ENCODE results near the gene CASP8AP2.
"Not testable (repeated sequence)": the region's sequence is repeated elsewhere in the genome, so short reads cannot be mapped to it uniquely, and the experiment has no call there.

CASP8AP2 gene

DNA sequence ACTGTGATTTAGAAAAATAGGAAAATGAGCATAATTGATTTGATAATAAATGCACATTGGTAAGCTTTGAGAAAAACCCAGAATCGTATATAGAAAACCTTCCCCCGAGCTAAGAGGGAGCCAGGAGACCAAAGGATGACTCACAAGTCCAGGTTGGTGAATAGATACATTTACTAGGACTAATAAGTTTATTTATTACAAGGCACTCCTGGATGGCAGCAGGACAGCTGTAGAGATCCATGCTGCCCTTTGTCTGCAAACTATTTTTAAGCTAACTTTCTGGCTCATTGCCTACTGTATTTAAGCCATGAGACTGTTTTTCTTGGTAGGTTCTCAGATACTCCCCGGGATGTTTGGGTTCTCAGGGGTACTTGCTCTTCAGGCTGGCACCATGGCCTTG lies 13.4 kb downstream of the CASP8AP2 start:
- Histone ChIP-seq H3K27me3 (ENCODE audit: control insufficient read depth in 2 of 2, insufficient read depth in 2 of 2, low read length in 2 of 2) (no peaks in the 10 kb centered on the region), H3K9ac (ENCODE audit: low read depth in 1 of 2, low read length in 2 of 2) (no peak overlapping the region), H3K36me3 (ENCODE audit: control insufficient read depth in 2 of 2, insufficient read depth in 2 of 2, low read length in 2 of 2) (no peaks in the 10 kb centered on the region), H3K4me1 (ENCODE audit: control insufficient read depth in 2 of 2, insufficient read depth in 2 of 2, low read length in 2 of 2) (peaks cover 0 to 3% of the 10 kb centered on the region in 2 donors), H3K4me3 (ENCODE audit: low read length in 2 of 2) (no peak overlapping the region), H3K9me3 (ENCODE audit: control insufficient read depth in 2 of 2, low read length in 2 of 2) (no peaks in the 10 kb centered on the region), H3K27ac (ENCODE audit: low read depth in 2 of 2, low read length in 2 of 2) (no peak overlapping the region)

DNA sequence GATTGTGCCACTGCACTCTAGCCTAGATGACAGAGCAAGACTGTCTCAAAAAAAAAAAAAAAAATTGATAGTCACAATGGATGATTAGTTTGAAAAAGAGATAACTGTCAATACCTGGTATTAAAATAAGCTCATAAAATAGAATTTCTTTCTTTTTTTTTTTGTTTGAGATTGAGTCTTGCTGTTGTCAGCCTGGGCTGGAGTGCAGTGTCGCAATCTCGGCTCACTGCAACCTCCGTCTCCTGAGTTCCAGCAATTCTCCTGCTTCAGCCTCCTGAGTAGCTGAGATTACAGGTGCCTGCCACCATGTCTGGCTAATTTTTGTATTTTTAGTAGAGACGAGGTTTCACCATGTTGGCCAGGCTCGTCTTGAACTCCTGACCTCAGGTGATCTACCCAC lies 17.8 kb downstream of the CASP8AP2 start:
- H3K9ac ChIP-seq (ENCODE audit: low read depth in 1 of 2, low read length in 2 of 2); H3K27ac ChIP-seq (ENCODE audit: low read depth in 2 of 2, low read length in 2 of 2); H3K4me1 ChIP-seq (ENCODE audit: control insufficient read depth in 2 of 2, insufficient read depth in 2 of 2, low read length in 2 of 2); H3K27me3 ChIP-seq (ENCODE audit: control insufficient read depth in 2 of 2, insufficient read depth in 2 of 2, low read length in 2 of 2); H3K9me3 ChIP-seq (ENCODE audit: control insufficient read depth in 2 of 2, low read length in 2 of 2); H3K4me3 ChIP-seq (ENCODE audit: low read length in 2 of 2); H3K36me3 ChIP-seq (ENCODE audit: control insufficient read depth in 2 of 2, insufficient read depth in 2 of 2, low read length in 2 of 2): not testable (repeated sequence)

DNA sequence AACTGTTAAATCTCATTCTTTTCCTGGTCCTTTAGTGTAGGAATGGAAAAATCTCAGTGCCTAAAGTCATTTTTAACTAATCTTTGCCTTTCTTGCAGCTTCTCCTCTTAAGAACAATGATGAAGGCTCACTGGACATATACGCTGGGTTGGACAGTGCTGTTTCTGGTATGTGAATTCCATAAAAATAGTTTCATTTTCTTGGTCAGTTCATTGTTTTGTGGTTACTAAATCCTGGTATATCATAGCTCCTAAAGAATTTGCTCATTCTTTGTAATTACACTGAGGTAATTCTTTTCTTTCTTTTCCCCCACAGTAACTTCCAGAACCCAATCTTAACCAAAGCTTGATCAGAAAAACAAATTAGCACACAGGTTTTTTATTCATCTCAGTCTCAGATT lies 23.4 kb downstream of the CASP8AP2 start:
- H3K4me1 ChIP-seq (ENCODE audit: control insufficient read depth in 2 of 2, insufficient read depth in 2 of 2, low read length in 2 of 2), result no peaks in the 10 kb centered on the region
- no peaks in the 10 kb centered on the region for H3K27me3 ChIP-seq (ENCODE audit: control insufficient read depth in 2 of 2, insufficient read depth in 2 of 2, low read length in 2 of 2)
- H3K27ac ChIP-seq (ENCODE audit: low read depth in 2 of 2, low read length in 2 of 2), result no peak overlapping the region
- H3K9ac ChIP-seq (ENCODE audit: low read depth in 1 of 2, low read length in 2 of 2), result no peak overlapping the region
- peaks cover 25 to 40% of the 10 kb centered on the region in 2 donors for H3K36me3 ChIP-seq (ENCODE audit: control insufficient read depth in 2 of 2, insufficient read depth in 2 of 2, low read length in 2 of 2)
- no peaks in the 10 kb centered on the region for H3K9me3 ChIP-seq (ENCODE audit: control insufficient read depth in 2 of 2, low read length in 2 of 2)
- no peak overlapping the region for H3K4me3 ChIP-seq (ENCODE audit: low read length in 2 of 2)

DNA sequence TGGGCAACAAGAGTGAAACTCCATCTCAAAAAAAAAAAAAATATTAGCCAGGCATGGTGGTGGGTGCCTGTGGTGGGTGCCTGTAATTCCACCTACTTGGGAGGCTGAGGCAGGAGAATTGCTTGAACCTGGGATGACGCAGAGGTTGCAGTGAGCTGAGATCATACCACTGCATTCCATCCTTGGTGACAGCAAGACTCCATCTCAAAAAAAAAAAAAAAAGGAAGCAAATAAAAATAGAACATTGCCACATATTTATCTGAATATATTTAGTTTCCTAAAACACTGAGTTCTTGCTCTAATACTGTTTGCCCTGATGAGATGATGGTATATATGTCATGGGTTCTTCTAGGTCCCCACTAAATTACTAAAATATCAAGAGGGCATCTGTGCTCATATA lies 28.4 kb downstream of the CASP8AP2 start:
- Histone ChIP-seq H3K27ac (ENCODE audit: low read depth in 2 of 2, low read length in 2 of 2) (no peak overlapping the region), H3K9me3 (ENCODE audit: control insufficient read depth in 2 of 2, low read length in 2 of 2) (no peaks in the 10 kb centered on the region), H3K27me3 (ENCODE audit: control insufficient read depth in 2 of 2, insufficient read depth in 2 of 2, low read length in 2 of 2) (no peaks in the 10 kb centered on the region), H3K36me3 (ENCODE audit: control insufficient read depth in 2 of 2, insufficient read depth in 2 of 2, low read length in 2 of 2) (peaks cover 48 to 57% of the 10 kb centered on the region in 2 donors), H3K4me3 (ENCODE audit: low read length in 2 of 2) (no peak overlapping the region), H3K9ac (ENCODE audit: low read depth in 1 of 2, low read length in 2 of 2) (no peak overlapping the region), H3K4me1 (ENCODE audit: control insufficient read depth in 2 of 2, insufficient read depth in 2 of 2, low read length in 2 of 2) (no peaks in the 10 kb centered on the region)

DNA sequence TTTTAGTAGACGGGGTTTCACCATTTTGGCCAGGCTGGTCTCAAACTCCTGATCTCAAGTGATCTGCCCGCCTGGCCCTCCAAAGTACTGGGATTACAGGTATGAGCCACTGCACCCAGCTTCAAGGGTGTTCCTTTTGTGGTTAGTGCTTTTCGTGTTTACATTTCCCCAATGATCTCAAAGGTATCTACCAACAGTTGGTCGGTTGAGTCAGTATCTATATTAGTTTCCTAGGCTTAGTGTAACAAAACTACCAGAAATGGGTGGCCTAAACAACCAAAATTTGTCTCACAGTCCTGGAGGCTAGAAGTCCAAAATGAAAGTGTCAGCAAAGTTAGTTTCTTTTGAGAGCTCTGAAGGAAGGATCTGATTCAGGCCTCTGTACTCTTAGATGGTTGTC lies 30.1 kb downstream of the CASP8AP2 start:
- Histone ChIP-seq H3K36me3 (ENCODE audit: control insufficient read depth in 2 of 2, insufficient read depth in 2 of 2, low read length in 2 of 2) (peaks cover 43 to 56% of the 10 kb centered on the region in 2 donors), H3K4me3 (ENCODE audit: low read length in 2 of 2) (no peak overlapping the region), H3K9ac (ENCODE audit: low read depth in 1 of 2, low read length in 2 of 2) (no peak overlapping the region), H3K4me1 (ENCODE audit: control insufficient read depth in 2 of 2, insufficient read depth in 2 of 2, low read length in 2 of 2) (no peaks in the 10 kb centered on the region), H3K9me3 (ENCODE audit: control insufficient read depth in 2 of 2, low read length in 2 of 2) (no peaks in the 10 kb centered on the region), H3K27ac (ENCODE audit: low read depth in 2 of 2, low read length in 2 of 2) (no peak overlapping the region), H3K27me3 (ENCODE audit: control insufficient read depth in 2 of 2, insufficient read depth in 2 of 2, low read length in 2 of 2) (no peaks in the 10 kb centered on the region)

DNA sequence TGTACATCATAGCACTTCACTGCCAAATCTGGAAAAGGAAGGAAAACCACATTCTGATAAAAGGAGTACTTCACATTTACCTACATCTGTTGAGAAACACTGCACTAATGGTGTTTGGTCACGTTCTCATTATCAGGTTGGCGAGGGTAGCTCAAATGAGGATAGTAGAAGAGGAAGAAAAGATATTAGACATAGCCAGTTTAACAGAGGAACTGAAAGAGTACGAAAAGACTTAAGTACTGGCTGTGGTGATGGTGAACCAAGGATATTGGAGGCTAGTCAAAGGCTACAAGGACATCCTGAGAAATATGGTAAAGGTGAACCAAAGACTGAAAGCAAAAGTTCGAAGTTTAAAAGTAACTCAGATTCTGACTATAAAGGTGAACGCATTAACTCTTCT lies 32.6 kb downstream of the CASP8AP2 start:
- no peaks in the 10 kb centered on the region for H3K4me1 ChIP-seq (ENCODE audit: control insufficient read depth in 2 of 2, insufficient read depth in 2 of 2, low read length in 2 of 2)
- no peak overlapping the region for H3K27ac ChIP-seq (ENCODE audit: low read depth in 2 of 2, low read length in 2 of 2)
- H3K9ac ChIP-seq (ENCODE audit: low read depth in 1 of 2, low read length in 2 of 2), result no peak overlapping the region
- H3K27me3 ChIP-seq (ENCODE audit: control insufficient read depth in 2 of 2, insufficient read depth in 2 of 2, low read length in 2 of 2), result no peaks in the 10 kb centered on the region
- H3K4me3 ChIP-seq (ENCODE audit: low read length in 2 of 2), result no peak overlapping the region
- H3K9me3 ChIP-seq (ENCODE audit: control insufficient read depth in 2 of 2, low read length in 2 of 2), result no peaks in the 10 kb centered on the region
- H3K36me3 ChIP-seq (ENCODE audit: control insufficient read depth in 2 of 2, insufficient read depth in 2 of 2, low read length in 2 of 2), result peaks cover 42 to 45% of the 10 kb centered on the region in 2 donors

DNA sequence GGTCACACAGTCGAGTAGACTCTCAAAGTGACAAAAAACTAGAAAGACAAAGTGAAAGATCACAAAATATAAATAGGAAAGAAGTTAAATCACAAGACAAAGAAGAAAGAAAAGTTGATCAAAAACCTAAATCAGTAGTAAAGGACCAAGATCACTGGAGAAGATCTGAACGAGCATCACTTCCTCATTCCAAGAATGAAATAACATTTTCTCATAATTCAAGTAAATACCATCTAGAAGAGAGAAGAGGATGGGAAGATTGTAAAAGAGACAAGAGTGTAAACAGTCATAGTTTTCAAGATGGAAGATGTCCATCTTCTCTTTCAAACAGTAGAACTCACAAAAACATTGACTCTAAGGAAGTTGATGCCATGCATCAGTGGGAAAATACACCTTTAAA lies 33.0 kb downstream of the CASP8AP2 start:
- no peaks in the 10 kb centered on the region for H3K27me3 ChIP-seq (ENCODE audit: control insufficient read depth in 2 of 2, insufficient read depth in 2 of 2, low read length in 2 of 2)
- H3K36me3 ChIP-seq (ENCODE audit: control insufficient read depth in 2 of 2, insufficient read depth in 2 of 2, low read length in 2 of 2), result peaks cover 40 to 47% of the 10 kb centered on the region in 2 donors
- H3K27ac ChIP-seq (ENCODE audit: low read depth in 2 of 2, low read length in 2 of 2), result no peak overlapping the region

DNA sequence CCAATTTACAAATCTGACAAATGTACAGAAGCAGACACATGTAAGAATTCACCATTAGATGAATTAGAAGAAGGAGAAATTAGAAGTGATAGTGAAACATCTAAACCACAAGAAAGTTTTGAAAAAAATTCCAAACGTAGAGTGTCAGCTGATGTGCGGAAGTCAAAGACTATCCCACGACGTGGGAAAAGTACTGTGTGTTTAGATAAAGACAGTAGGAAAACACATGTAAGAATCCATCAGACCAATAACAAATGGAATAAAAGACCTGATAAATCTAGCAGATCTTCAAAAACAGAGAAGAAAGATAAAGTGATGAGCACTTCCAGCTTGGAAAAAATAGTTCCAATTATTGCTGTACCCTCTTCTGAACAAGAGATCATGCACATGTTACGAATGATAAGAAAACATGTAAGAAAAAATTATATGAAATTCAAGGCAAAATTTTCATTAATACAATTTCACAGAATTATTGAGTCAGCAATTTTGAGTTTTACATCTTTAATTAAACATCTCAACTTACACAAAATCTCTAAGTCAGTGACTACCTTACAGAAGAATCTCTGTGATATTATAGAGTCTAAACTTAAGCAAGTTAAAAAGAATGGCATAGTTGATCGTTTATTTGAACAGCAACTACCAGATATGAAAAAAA lies 36.5 kb downstream of the CASP8AP2 start:
- no peaks in the 10 kb centered on the region for H3K27me3 ChIP-seq (ENCODE audit: control insufficient read depth in 2 of 2, insufficient read depth in 2 of 2, low read length in 2 of 2)
- H3K9ac ChIP-seq (ENCODE audit: low read depth in 1 of 2, low read length in 2 of 2), result no peak overlapping the region
- no peaks in the 10 kb centered on the region for H3K9me3 ChIP-seq (ENCODE audit: control insufficient read depth in 2 of 2, low read length in 2 of 2)
- H3K4me1 ChIP-seq (ENCODE audit: control insufficient read depth in 2 of 2, insufficient read depth in 2 of 2, low read length in 2 of 2), result no peaks in the 10 kb centered on the region
- H3K4me3 ChIP-seq (ENCODE audit: low read length in 2 of 2), result no peak overlapping the region
- peaks cover 24 to 45% of the 10 kb centered on the region in 2 donors for H3K36me3 ChIP-seq (ENCODE audit: control insufficient read depth in 2 of 2, insufficient read depth in 2 of 2, low read length in 2 of 2)
- no peak overlapping the region for H3K27ac ChIP-seq (ENCODE audit: low read depth in 2 of 2, low read length in 2 of 2)

More for the DNA sequence above, 33.0 kb downstream of the CASP8AP2 start:
- Histone ChIP-seq H3K9me3 (ENCODE audit: control insufficient read depth in 2 of 2, low read length in 2 of 2) (no peaks in the 10 kb centered on the region), H3K4me3 (ENCODE audit: low read length in 2 of 2) (no peak overlapping the region), H3K9ac (ENCODE audit: low read depth in 1 of 2, low read length in 2 of 2) (no peak overlapping the region), H3K4me1 (ENCODE audit: control insufficient read depth in 2 of 2, insufficient read depth in 2 of 2, low read length in 2 of 2) (no peaks in the 10 kb centered on the region)

DNA sequence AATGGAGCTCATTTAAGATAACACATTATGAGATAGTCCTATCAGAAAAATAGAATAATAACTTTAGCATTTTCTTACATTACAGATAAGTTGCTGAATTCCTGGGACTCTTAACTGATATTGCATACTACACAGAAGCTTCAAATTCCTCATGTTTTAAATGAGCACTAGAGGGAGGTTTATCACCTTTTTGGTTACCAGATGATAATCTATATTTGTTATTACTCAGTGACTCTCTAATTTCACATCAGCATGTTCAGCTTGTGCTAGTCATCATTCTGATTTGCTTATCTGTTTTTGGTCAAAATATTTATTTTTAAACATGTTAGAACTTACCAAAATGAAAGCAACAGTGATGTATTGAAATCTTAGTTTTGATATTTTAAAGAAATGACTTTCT lies 44.0 kb downstream of the CASP8AP2 start:
- H3K36me3 ChIP-seq (ENCODE audit: control insufficient read depth in 2 of 2, insufficient read depth in 2 of 2, low read length in 2 of 2), result peaks cover 5 to 9% of the 10 kb centered on the region in 2 donors
- H3K4me3 ChIP-seq (ENCODE audit: low read length in 2 of 2), result no peak overlapping the region
- no peaks in the 10 kb centered on the region for H3K9me3 ChIP-seq (ENCODE audit: control insufficient read depth in 2 of 2, low read length in 2 of 2)
- H3K27me3 ChIP-seq (ENCODE audit: control insufficient read depth in 2 of 2, insufficient read depth in 2 of 2, low read length in 2 of 2), result no peaks in the 10 kb centered on the region
- H3K4me1 ChIP-seq (ENCODE audit: control insufficient read depth in 2 of 2, insufficient read depth in 2 of 2, low read length in 2 of 2), result no peaks in the 10 kb centered on the region
- no peak overlapping the region for H3K9ac ChIP-seq (ENCODE audit: low read depth in 1 of 2, low read length in 2 of 2)
- H3K27ac ChIP-seq (ENCODE audit: low read depth in 2 of 2, low read length in 2 of 2), result no peak overlapping the region

DNA sequence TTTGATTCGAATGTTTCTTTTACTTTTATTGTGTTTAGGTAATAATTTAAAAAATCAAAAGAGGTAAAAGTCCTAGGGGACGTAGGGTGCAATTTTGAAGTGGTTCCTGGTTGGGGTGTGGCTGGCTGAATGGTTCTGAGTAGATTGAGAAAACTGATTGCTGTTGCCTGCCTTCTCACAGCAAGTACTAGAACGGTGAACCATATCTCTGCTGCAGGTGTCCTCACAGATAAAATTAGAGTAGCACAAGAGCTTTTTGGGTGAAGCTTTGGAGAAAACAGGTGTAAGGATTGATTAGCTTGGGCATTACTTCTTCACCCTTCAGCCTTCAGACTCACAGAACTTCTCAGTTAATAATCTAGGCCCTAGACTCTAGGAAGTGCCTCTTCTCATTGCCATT lies 44.8 kb downstream of the CASP8AP2 start:
- Histone ChIP-seq H3K9ac (ENCODE audit: low read depth in 1 of 2, low read length in 2 of 2) (no peak overlapping the region), H3K4me1 (ENCODE audit: control insufficient read depth in 2 of 2, insufficient read depth in 2 of 2, low read length in 2 of 2) (no peaks in the 10 kb centered on the region), H3K4me3 (ENCODE audit: low read length in 2 of 2) (no peak overlapping the region), H3K27ac (ENCODE audit: low read depth in 2 of 2, low read length in 2 of 2) (no peak overlapping the region), H3K27me3 (ENCODE audit: control insufficient read depth in 2 of 2, insufficient read depth in 2 of 2, low read length in 2 of 2) (no peaks in the 10 kb centered on the region), H3K36me3 (ENCODE audit: control insufficient read depth in 2 of 2, insufficient read depth in 2 of 2, low read length in 2 of 2) (peaks cover 5 to 9% of the 10 kb centered on the region in 2 donors), H3K9me3 (ENCODE audit: control insufficient read depth in 2 of 2, low read length in 2 of 2) (no peaks in the 10 kb centered on the region)

Measured in mucosa of rectum (tissue), 2 donors.